Psoas muscle (tissue), 8 donors: ENCODE data around the gene FAT2. TPM values are rescaled to one million over a fixed set of nuclear protein-coding genes. Genes with fewer than 3 reads are reported as not detected.

Source experiments
- ATAC-seq, 4 donors: fragments of 200-7000 bp; cut with Tn5 transposase; one replicate each; pipeline ENCODE4 v1.9.1; 2020; ENCODE audit warnings: moderate library complexity in 3 of 4, mild to moderate bottlenecking in 2 of 4
- DNase-seq, 2 donors: peaks; one replicate each; pipeline ENCODE4 v3.0.0-alpha.2; 2020
- H3K27ac ChIP-seq: fragments of 200-600 bp; one replicate; pipeline ENCODE4 v1.8.0; 2022
- H3K27me3 ChIP-seq, 3 donors: fragments of 200-600 bp in 1 of 3; one replicate each; pipeline versions ENCODE4 v1.6.1 to v1.8.0; 2013 to 2022; ENCODE audit warnings: low read length in 2 of 3, mild to moderate bottlenecking in 2 of 3, moderate library complexity in 1 of 3; ENCODE audit not compliant: insufficient read depth in 3 of 3
- H3K36me3 ChIP-seq, 2 donors: fragments of 200-600 bp in 1 of 2; one replicate each; pipeline versions ENCODE4 v1.6.1 to v1.8.0; 2013 to 2022; ENCODE audit warnings: low read depth in 1 of 2, mild to moderate bottlenecking in 1 of 2, moderate library complexity in 1 of 2; ENCODE audit not compliant: insufficient read depth in 1 of 2
- H3K4me1 ChIP-seq: fragments of 200-600 bp; one replicate; pipeline ENCODE4 v1.8.0; 2022
- H3K4me3 ChIP-seq: fragments of 200-600 bp; one replicate; pipeline ENCODE4 v1.8.0; 2022; ENCODE audit warnings: mild to moderate bottlenecking
- H3K9me3 ChIP-seq: fragments of 200-600 bp; one replicate; pipeline ENCODE4 v1.8.0; 2022
- CTCF ChIP-seq: fragments of 200-600 bp; IDR thresholded peaks from one replicate; pipeline ENCODE4 v1.8.0; 2022; ENCODE audit warnings: antibody characterized with exemption
- WGBS, 3 donors: extraction: QIAGEN DNeasy Blood & Tissue Kit; methylation state at CpG; one replicate each; pipeline versions ENCODE4 v1.1.6 to v1.1.7; 2013; 5-methylcytosine and 5-hydroxymethylcytosine counted together
- intact Hi-C, 2 donors: fragments of 100-400 bp; cut with DNase I; formaldehyde crosslinking; loops; one replicate each; pipeline versions ENCODE4 v1.11.0 to v1.14.2; 2022
- polyA plus RNA-seq, 3 donors: library from polyadenylated mRNA; stranded (reverse); fragments of 200-250 nt; gene quantifications; one replicate each; pipeline ENCODE4 v1.2.3, GENCODE V29; 2013
- total RNA-seq, 4 donors: library from RNA; stranded (reverse); fragmentation: NEBNext Ultra II Directional in 2 of 4; extraction: Animal tissue kit (Norgen Biotek cat#: 25700) in 2 of 4; gene quantifications; one replicate each; pipeline versions ENCODE4 v1.2.1 to v1.2.4, GENCODE V29; 2021 to 2023
- donor health status: healthy with polysubstance abuse.
- donor health status: DM: no; HTN: no; CAD: no; lungs with moderate emphysema.
- donor health status: Bipolar disorder and iron deficiency.
- donor health status: healthy.
- donor health status: DM: yes; HTN: yes; CAD: no.
- donor health status: DM: no; HTN: no; CAD: no.
- donor health status: DM: no; HTN: no; CAD: no.
- donor health status: DM: yes; HTN: yes; CAD: no.

FAT2 gene
- total and polyA plus RNA-seq, 7 donors = 0.01 to 0.03 (median 0.02) TPM; not detected in 3

- Histone ChIP-seq H3K4me3 (no peak overlapping the region), H3K9me3 (no peaks in the 10 kb centered on the region), H3K27ac (no peak overlapping the region), H3K27me3 (no peaks in the 10 kb centered on the region), H3K36me3 (no peaks in the 10 kb centered on the region), H3K4me1 (no peaks in the 10 kb centered on the region)
- intact Hi-C loops = no loop called here
- ATAC-seq = no peak
- no peak for DNase-seq
- no peak for TF ChIP-seq CTCF
- WGBS, 3 donors = 62 to 80% (median 73%) methylated on average over 9 of the region's 9 CpGs
These were observed 19.6 kb downstream of the FAT2 start for GRCh38 chr5:151571270-151572173.

- Histone ChIP-seq H3K4me3 (no peak overlapping the region), H3K36me3 (no peaks in the 10 kb centered on the region), H3K27ac (no peak overlapping the region), H3K9me3 (no peaks in the 10 kb centered on the region), H3K4me1 (no peaks in the 10 kb centered on the region), H3K27me3 (no peaks in the 10 kb centered on the region)
- 74 to 87% (median 83%) methylated on average over 12 of the region's 12 CpGs for WGBS, 3 donors
- DNase-seq = no peak
- ATAC-seq = peak in 1 of 4 donors; percentile 16
- intact Hi-C loops = no loop called here
- no peak for TF ChIP-seq CTCF
These were observed 20.4 kb downstream of the FAT2 start for GRCh38 chr5:151570512-151571269.

- intact Hi-C loops = no loop called here
- ATAC-seq (peak; percentile 48 to 69 (median 62)), DNase-seq (no peak)
- H3K27ac ChIP-seq = no peak overlapping the region
- H3K36me3 ChIP-seq = no peaks in the 10 kb centered on the region
- no peaks in the 10 kb centered on the region for H3K27me3 ChIP-seq
- WGBS, 3 donors = 72 to 82% (median 80%) methylated on average over 2 of the region's 2 CpGs
- no peaks in the 10 kb centered on the region for H3K4me1 ChIP-seq
- H3K9me3 ChIP-seq = no peaks in the 10 kb centered on the region
- H3K4me3 ChIP-seq = no peak overlapping the region
- no peak for TF ChIP-seq CTCF
These were observed 21.1 kb downstream of the FAT2 start for GRCh38 chr5:151570058-151570457.

GRCh38 chr5:151569132-151570046, 21.7 kb downstream of the FAT2 start:
- ATAC-seq = no peak
- H3K27ac ChIP-seq = no peak overlapping the region
- TF ChIP-seq CTCF = no peak
- no peaks in the 10 kb centered on the region for H3K27me3 ChIP-seq
- H3K4me3 ChIP-seq = no peak overlapping the region
- DNase-seq = no peak
- intact Hi-C loops = no loop called here
- H3K9me3 ChIP-seq = no peaks in the 10 kb centered on the region
- 78 to 82% (median 80%) methylated on average over 8 of the region's 8 CpGs for WGBS, 3 donors
- H3K4me1 ChIP-seq = no peaks in the 10 kb centered on the region
- H3K36me3 ChIP-seq = no peaks in the 10 kb centered on the region
